Common myeloid progenitor, CD34-positive (primary cell): Measurements from ENCODE around the gene SORBS2.

Experiments
- CTCF ChIA-PET: fragments of 350-600 bp; sonication (Branson Sonifier 250); formaldehyde crosslinking; loops from one replicate; lab custom pipeline; 2021; ENCODE audit warnings: antibody characterized with exemption; lab: Charles Lee
- POLR2A ChIA-PET: fragments of 350-600 bp; sonication (Branson Sonifier 250); formaldehyde crosslinking; loops from one replicate; lab custom pipeline; 2021; ENCODE audit warnings: antibody characterized with exemption; lab: Charles Lee
- DNase-seq, 3 donors: peaks; one replicate each; pipeline versions ENCODE4 v3.0.0 to v3.0.0-alpha.2; 2013
- H3K27ac ChIP-seq, 2 experiments: 1 replicate in 1 of 2; 2 replicates in 1 of 2; pipeline ENCODE4 v1.7.0; 2013; ENCODE audit warnings: inconsistent platforms in 2 of 2, low read length in 2 of 2, mild to moderate bottlenecking in 2 of 2, low read depth in 1 of 2, moderate library complexity in 1 of 2; ENCODE audit not compliant: severe bottlenecking in 2 of 2, insufficient read depth in 1 of 2, poor library complexity in 1 of 2
- H3K27me3 ChIP-seq, 5 experiments: replicated peaks in 2 of 5; 1 replicate in 3 of 5; 2 replicates in 2 of 5; pipeline versions ENCODE4 v1.6.1 to v1.7.0; 2013; ENCODE audit warnings: low read length in 4 of 5, mild to moderate bottlenecking in 2 of 5, moderate library complexity in 2 of 5, inconsistent platforms in 1 of 5; ENCODE audit not compliant: insufficient read depth in 5 of 5, control insufficient read depth in 4 of 5
- H3K36me3 ChIP-seq, 4 experiments: 1 replicate in 2 of 4; 2 replicates in 2 of 4; pipeline versions ENCODE4 v1.6.1 to v1.7.0; 2013; ENCODE audit warnings: low read length in 3 of 4, control low read depth in 1 of 4, mild to moderate bottlenecking in 1 of 4; ENCODE audit not compliant: control insufficient read depth in 4 of 4, insufficient read depth in 4 of 4
- H3K4me1 ChIP-seq, 4 experiments: 1 replicate in 3 of 4; 2 replicates in 1 of 4; pipeline versions ENCODE4 v1.6.1 to v1.7.1; 2013; ENCODE audit warnings: low read length in 3 of 4, mild to moderate bottlenecking in 3 of 4, control low read depth in 1 of 4, inconsistent platforms in 1 of 4, moderate library complexity in 1 of 4; ENCODE audit not compliant: control insufficient read depth in 4 of 4, insufficient read depth in 4 of 4; ENCODE audit errors: control extremely low read depth in 1 of 4
- H3K4me3 ChIP-seq, 7 experiments: 1 replicate in 4 of 7; 2 replicates in 3 of 7; pipeline versions ENCODE4 v1.5.1 to v1.7.0; 2013; ENCODE audit warnings: mild to moderate bottlenecking in 7 of 7, low read length in 6 of 7, moderate library complexity in 6 of 7, inconsistent platforms in 2 of 7, low read depth in 2 of 7, control low read depth in 1 of 7; ENCODE audit not compliant: insufficient read depth in 4 of 7, control insufficient read depth in 1 of 7; ENCODE audit errors: extremely low read depth in 1 of 7
- H3K9me3 ChIP-seq, 5 experiments: 1 replicate in 4 of 5; 2 replicates in 1 of 5; pipeline versions ENCODE4 v1.6.1 to v1.7.1; 2013; ENCODE audit warnings: low read length in 4 of 5, mild to moderate bottlenecking in 2 of 5, inconsistent platforms in 1 of 5, low read depth in 1 of 5, moderate library complexity in 1 of 5; ENCODE audit not compliant: control insufficient read depth in 4 of 5, insufficient read depth in 2 of 5; ENCODE audit errors: control extremely low read depth in 1 of 5
- WGBS: methylation state at CpG from one replicate; pipeline ENCODE4 v1.1.5; 2013; ENCODE audit not compliant: insufficient coverage; 5-methylcytosine and 5-hydroxymethylcytosine counted together

The SORBS2 gene

DNA sequence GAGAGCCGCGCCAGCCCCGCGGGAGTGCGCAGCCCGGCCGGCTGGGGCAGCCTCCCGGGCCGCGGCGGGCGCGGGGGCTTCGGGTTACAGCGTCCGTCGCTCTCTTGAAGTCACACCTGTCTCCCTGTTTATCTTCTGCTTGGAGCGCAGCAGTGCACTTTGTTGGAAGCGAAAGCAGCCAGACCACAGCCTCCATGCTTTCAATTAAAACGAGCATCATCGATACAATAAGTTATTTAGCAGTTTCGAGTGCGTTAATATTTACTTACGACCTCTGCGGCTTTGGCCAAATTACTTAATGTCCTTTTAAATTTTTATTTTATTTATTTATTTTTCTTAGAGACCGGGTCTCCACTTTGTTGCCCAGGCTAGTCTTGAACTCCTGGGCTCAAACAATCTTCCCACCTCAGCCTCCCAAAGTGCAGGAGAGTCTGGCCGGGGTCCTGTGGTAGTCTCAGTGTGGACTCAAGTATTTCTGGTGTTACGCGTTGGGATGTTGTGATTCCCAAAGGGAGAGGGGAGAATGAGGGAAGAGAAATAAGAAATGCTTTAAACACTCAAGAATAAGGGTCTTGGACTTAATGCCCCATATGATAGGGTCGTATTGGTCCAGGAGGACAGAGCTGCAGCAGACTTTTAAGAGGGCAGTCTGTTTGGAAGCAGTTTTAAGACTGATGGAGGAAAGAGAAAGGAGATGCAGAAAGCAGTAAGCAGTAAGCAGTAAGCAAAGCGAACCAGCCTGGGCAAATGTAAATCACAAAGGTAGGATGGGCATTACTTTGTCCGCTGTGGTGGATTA is 276.2 kb downstream of the SORBS2 start:
- CTCF ChIA-PET = no interaction called here

More for the DNA sequence above, 276.2 kb downstream of the SORBS2 start:
- H3K4me3 ChIP-seq = peak overlapping the region in 2 of 7 experiments; percentile 10 to 45
- POLR2A ChIA-PET = no interaction called here
- no peak overlapping the region for H3K27ac ChIP-seq
- H3K27me3 ChIP-seq = peaks cover 14 to 94% (median 36%) of the 10 kb centered on the region in 5 experiments
- peak in 2 of 3 donors; percentile 14 to 17 for DNase-seq
- H3K36me3 ChIP-seq = no peaks in the 10 kb centered on the region
- peaks cover 0 to 11% (median 4%) of the 10 kb centered on the region in 4 experiments for H3K4me1 ChIP-seq
- 11% methylated on average over 19 of the region's 32 CpGs for WGBS
- no peaks in the 10 kb centered on the region for H3K9me3 ChIP-seq
